GM19463 (cell line): ENCODE data around the gene GNA12.

ENCODE experiments used
- ATAC-seq: cut with Tn5 transposase; IDR thresholded peaks from one replicate; pipeline ENCODE4 v1.9.1; 2021; ENCODE audit warnings: mild to moderate bottlenecking, moderate library complexity; ENCODE audit not compliant: unreplicated experiment

GNA12 gene

GRCh38 chr7:2718296-2718965 lies 125.7 kb downstream of the GNA12 start:
- no peak for ATAC-seq

GRCh38 chr7:2717293-2718261 lies 126.5 kb downstream of the GNA12 start:
- no peak for ATAC-seq

- ATAC-seq, result no peak
Measured at GRCh38 chr7:2716906-2717292, 127.2 kb downstream of the GNA12 start.

GRCh38 chr7:2716488-2716887 lies 127.6 kb downstream of the GNA12 start:
- ATAC-seq, result no peak

GRCh38 chr7:2715341-2716231 lies 128.5 kb downstream of the GNA12 start:
- ATAC-seq, result no peak

GRCh38 chr7:2714636-2715035 lies 129.5 kb downstream of the GNA12 start:
- no peak for ATAC-seq

- ATAC-seq, result no peak
Measured at GRCh38 chr7:2713978-2714377, 130.1 kb downstream of the GNA12 start.

GRCh38 chr7:2713370-2713769 lies 130.7 kb downstream of the GNA12 start:
- no peak for ATAC-seq

- no peak for ATAC-seq
Measured at GRCh38 chr7:2711895-2712675, 132.0 kb downstream of the GNA12 start.

GRCh38 chr7:2710901-2711551 lies 133.1 kb downstream of the GNA12 start:
- ATAC-seq, result no peak

GRCh38 chr7:2710286-2710655 lies 133.8 kb downstream of the GNA12 start:
- ATAC-seq, result peak; percentile 72

- ATAC-seq, result peak; percentile 49
Measured at GRCh38 chr7:2709553-2710285, 134.4 kb downstream of the GNA12 start.

GRCh38 chr7:2708547-2709310 lies 135.4 kb downstream of the GNA12 start:
- no peak for ATAC-seq

- no peak for ATAC-seq
Measured at GRCh38 chr7:2708041-2708440, 136.1 kb downstream of the GNA12 start.

GRCh38 chr7:2707481-2707880 lies 136.6 kb downstream of the GNA12 start:
- no peak for ATAC-seq

GRCh38 chr7:2706685-2707126 lies 137.4 kb downstream of the GNA12 start:
- ATAC-seq, result no peak

GRCh38 chr7:2705371-2706096 lies 138.6 kb downstream of the GNA12 start:
- no peak for ATAC-seq

GRCh38 chr7:2702594-2702957 lies 141.5 kb downstream of the GNA12 start:
- no peak for ATAC-seq
